ENCODE results near the gene DLGAP4. TPM values are rescaled to one million over a fixed set of nuclear protein-coding genes. Genes with fewer than 3 reads are reported as not detected.

The DLGAP4 gene
- polyA plus RNA-seq, 1 of the 3 experiments (the other 2 are of a cell fraction): 31.2 TPM

DNA sequence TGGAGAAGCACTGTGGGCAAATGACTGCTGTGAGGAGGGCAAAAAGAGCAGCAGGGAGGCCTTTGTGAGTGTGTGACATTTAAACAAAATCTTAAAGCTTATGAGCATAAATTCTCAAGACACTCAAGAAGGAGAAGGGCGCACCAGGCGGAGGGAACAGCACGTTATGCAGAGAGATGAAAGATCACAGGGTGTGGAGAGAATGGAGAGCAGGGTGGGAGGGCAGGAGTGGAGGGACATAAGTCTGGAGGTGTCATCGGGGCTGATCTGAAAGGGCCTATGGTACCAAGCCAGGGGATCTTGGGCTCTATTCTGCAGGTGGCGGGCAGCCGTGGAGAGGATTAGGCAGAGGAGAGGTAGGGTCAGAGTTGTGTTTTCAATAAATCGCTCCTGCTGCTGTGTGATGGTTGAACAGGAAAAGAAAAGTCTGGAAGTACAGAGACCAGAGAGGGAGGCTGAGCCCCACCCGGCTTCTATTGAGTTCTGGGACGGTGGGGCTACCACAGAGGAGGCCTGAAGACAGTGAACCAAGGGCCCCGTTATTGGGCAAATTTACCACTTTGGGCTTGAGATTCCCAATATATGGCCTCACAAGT lies 24.3 kb upstream of the DLGAP4 start:
- TF ChIP-seq RAD21 (IDR thresholded peaks at IDR 0.05; ENCODE audit: low read length): no peak
- TF ChIP-seq, protein P1, sequence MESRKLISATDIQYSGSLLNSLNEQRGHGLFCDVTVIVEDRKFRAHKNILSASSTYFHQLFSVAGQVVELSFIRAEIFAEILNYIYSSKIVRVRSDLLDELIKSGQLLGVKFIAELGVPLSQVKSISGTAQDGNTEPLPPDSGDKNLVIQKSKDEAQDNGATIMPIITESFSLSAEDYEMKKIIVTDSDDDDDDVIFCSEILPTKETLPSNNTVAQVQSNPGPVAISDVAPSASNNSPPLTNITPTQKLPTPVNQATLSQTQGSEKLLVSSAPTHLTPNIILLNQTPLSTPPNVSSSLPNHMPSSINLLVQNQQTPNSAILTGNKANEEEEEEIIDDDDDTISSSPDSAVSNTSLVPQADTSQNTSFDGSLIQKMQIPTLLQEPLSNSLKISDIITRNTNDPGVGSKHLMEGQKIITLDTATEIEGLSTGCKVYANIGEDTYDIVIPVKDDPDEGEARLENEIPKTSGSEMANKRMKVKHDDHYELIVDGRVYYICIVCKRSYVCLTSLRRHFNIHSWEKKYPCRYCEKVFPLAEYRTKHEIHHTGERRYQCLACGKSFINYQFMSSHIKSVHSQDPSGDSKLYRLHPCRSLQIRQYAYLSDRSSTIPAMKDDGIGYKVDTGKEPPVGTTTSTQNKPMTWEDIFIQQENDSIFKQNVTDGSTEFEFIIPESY (IDR thresholded peaks at IDR 0.05; ENCODE audit: borderline replicate concordance, low read depth): no peak
- TF ChIP-seq, protein P2, sequence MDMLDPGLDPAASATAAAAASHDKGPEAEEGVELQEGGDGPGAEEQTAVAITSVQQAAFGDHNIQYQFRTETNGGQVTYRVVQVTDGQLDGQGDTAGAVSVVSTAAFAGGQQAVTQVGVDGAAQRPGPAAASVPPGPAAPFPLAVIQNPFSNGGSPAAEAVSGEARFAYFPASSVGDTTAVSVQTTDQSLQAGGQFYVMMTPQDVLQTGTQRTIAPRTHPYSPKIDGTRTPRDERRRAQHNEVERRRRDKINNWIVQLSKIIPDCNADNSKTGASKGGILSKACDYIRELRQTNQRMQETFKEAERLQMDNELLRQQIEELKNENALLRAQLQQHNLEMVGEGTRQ (IDR thresholded peaks at IDR 0.05; ENCODE audit: borderline replicate concordance, low read depth, low read length): no peak
- H3K79me2 ChIP-seq (ENCODE audit: insufficient read depth): no peaks in the 10 kb centered on the region

DNA sequence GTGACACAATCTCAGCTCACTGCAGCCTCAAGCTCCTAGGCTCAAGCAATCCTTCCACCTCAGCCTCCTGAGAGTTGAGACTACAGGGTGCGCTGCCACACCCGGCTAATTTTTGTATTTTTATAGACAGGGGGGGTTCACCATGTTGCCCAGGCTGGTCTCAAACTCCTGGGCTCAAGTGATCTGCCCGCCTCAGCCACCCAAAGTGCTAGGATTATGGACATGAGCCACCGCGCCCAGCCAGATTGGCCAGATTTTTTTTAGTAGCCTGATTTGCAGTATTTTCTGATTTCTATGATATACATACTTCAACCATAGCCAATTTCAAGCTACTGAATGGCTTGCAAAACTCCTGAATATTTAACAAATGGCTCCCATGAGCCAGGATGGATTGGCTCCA lies 21.4 kb upstream of the DLGAP4 start:
- ChIA-PET POLR2A (interaction anchor here (0.6 kb wide), 1 partner anchor 11 kb away, joined by 3 read pairs; no protein-coding TSS in a partner anchor), CTCF (interaction anchor here (0.7 to 1.2 kb wide), 3 partner anchors 11 to 155 kb away, joined by 3 read pairs; no protein-coding TSS in a partner anchor)
- no peak for DNase-seq
- Histone ChIP-seq H3K4me3 (ENCODE audit: low read depth in 2 of 2, low read length in 1 of 2) (no peak overlapping the region), H4K20me1 (ENCODE audit: insufficient read depth) (no peaks in the 10 kb centered on the region), H3K36me3 (replicated peaks in 1 of 2; ENCODE audit: control insufficient read depth in 1 of 2, insufficient read depth in 2 of 2, low read length in 1 of 2) (no peaks in the 10 kb centered on the region), H3K4me1 (ENCODE audit: control insufficient read depth in 1 of 2, insufficient read depth in 2 of 2, low read depth in 1 of 2, low read length in 1 of 2) (no peaks in the 10 kb centered on the region), H3F3A (replicated peaks; ENCODE audit: insufficient read depth) (no peaks in the 10 kb centered on the region), H3K9me3 (no peaks in the 10 kb centered on the region), H3K9me2 (no peaks in the 10 kb centered on the region), H3K27ac (ENCODE audit: low read depth in 2 of 2, low read length in 1 of 2) (no peak overlapping the region), H2AFZ (ENCODE audit: low read depth) (no peak overlapping the region), H3K27me3 (ENCODE audit: insufficient read depth) (no peaks in the 10 kb centered on the region; the same call in 1 of the 2 replicates), H3K4me2 (no peak overlapping the region), H3K9ac (no peak overlapping the region), H3K79me2 (ENCODE audit: insufficient read depth) (no peaks in the 10 kb centered on the region)
- WGBS (ENCODE audit: low lambda C conversion rate): 63% methylated on average over 5 of the region's 5 CpGs
- TF ChIP-seq, protein P3, sequence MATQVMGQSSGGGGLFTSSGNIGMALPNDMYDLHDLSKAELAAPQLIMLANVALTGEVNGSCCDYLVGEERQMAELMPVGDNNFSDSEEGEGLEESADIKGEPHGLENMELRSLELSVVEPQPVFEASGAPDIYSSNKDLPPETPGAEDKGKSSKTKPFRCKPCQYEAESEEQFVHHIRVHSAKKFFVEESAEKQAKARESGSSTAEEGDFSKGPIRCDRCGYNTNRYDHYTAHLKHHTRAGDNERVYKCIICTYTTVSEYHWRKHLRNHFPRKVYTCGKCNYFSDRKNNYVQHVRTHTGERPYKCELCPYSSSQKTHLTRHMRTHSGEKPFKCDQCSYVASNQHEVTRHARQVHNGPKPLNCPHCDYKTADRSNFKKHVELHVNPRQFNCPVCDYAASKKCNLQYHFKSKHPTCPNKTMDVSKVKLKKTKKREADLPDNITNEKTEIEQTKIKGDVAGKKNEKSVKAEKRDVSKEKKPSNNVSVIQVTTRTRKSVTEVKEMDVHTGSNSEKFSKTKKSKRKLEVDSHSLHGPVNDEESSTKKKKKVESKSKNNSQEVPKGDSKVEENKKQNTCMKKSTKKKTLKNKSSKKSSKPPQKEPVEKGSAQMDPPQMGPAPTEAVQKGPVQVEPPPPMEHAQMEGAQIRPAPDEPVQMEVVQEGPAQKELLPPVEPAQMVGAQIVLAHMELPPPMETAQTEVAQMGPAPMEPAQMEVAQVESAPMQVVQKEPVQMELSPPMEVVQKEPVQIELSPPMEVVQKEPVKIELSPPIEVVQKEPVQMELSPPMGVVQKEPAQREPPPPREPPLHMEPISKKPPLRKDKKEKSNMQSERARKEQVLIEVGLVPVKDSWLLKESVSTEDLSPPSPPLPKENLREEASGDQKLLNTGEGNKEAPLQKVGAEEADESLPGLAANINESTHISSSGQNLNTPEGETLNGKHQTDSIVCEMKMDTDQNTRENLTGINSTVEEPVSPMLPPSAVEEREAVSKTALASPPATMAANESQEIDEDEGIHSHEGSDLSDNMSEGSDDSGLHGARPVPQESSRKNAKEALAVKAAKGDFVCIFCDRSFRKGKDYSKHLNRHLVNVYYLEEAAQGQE (IDR thresholded peaks at IDR 0.05; ENCODE audit: low read depth, low read length): no peak
- TF ChIP-seq FOXJ3 (CRISPR knock-in tag; IDR thresholded peaks at IDR 0.05): no peak
- no peak for TF ChIP-seq SIN3A (IDR thresholded peaks at IDR 0.05; ENCODE audit: borderline replicate concordance, low read depth, low read length)
- TF ChIP-seq GABPA (IDR thresholded peaks at IDR 0.05; ENCODE audit: low read depth): no peak
- TF ChIP-seq MEF2A (IDR thresholded peaks at IDR 0.05; ENCODE audit: borderline replicate concordance, low read depth): no peak
- TF ChIP-seq RFX5 (IDR thresholded peaks at IDR 0.05; ENCODE audit: low read length): no peak
- no peak for TF ChIP-seq EZH2phosphoT487 (IDR thresholded peaks at IDR 0.05; ENCODE audit: borderline replicate concordance, low read depth)
- no peak for TF ChIP-seq RAD21 (IDR thresholded peaks at IDR 0.05; ENCODE audit: low read length)
- no peak for TF ChIP-seq FOSL2 (IDR thresholded peaks at IDR 0.05; ENCODE audit: borderline replicate concordance, low read depth)
- no peak for TF ChIP-seq NFIC (IDR thresholded peaks at IDR 0.05; ENCODE audit: borderline replicate concordance)
- TF ChIP-seq, protein P4, sequence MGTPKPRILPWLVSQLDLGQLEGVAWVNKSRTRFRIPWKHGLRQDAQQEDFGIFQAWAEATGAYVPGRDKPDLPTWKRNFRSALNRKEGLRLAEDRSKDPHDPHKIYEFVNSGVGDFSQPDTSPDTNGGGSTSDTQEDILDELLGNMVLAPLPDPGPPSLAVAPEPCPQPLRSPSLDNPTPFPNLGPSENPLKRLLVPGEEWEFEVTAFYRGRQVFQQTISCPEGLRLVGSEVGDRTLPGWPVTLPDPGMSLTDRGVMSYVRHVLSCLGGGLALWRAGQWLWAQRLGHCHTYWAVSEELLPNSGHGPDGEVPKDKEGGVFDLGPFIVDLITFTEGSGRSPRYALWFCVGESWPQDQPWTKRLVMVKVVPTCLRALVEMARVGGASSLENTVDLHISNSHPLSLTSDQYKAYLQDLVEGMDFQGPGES (IDR thresholded peaks at IDR 0.05; ENCODE audit: low read depth, low read length): no peak
- TF ChIP-seq CHD2 (IDR thresholded peaks at IDR 0.05; ENCODE audit: low read length, partially characterized antibody): no peak
- no peak for TF ChIP-seq TAF1 (IDR thresholded peaks at IDR 0.05; ENCODE audit: borderline replicate concordance, low read depth, low read length)
- TF ChIP-seq JUND (IDR thresholded peaks at IDR 0.05): no peak
- TF ChIP-seq, protein P5, sequence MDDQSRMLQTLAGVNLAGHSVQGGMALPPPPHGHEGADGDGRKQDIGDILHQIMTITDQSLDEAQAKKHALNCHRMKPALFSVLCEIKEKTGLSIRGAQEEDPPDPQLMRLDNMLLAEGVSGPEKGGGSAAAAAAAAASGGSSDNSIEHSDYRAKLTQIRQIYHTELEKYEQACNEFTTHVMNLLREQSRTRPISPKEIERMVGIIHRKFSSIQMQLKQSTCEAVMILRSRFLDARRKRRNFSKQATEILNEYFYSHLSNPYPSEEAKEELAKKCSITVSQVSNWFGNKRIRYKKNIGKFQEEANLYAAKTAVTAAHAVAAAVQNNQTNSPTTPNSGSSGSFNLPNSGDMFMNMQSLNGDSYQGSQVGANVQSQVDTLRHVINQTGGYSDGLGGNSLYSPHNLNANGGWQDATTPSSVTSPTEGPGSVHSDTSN (IDR thresholded peaks at IDR 0.05): no peak

More for the DNA sequence above, 24.3 kb upstream of the DLGAP4 start:
- POLR2A ChIA-PET: no interaction called here
- CTCF ChIA-PET: no interaction called here
- Histone ChIP-seq H2AFZ (ENCODE audit: low read depth) (no peak overlapping the region), H3K36me3 (replicated peaks in 1 of 2; ENCODE audit: control insufficient read depth in 1 of 2, insufficient read depth in 2 of 2, low read length in 1 of 2) (no peaks in the 10 kb centered on the region), H3F3A (replicated peaks; ENCODE audit: insufficient read depth) (no peaks in the 10 kb centered on the region), H3K9me3 (no peaks in the 10 kb centered on the region), H3K4me3 (ENCODE audit: low read depth in 2 of 2, low read length in 1 of 2) (no peak overlapping the region), H3K9ac (no peak overlapping the region), H3K4me2 (no peak overlapping the region), H3K9me2 (no peaks in the 10 kb centered on the region), H3K27me3 (ENCODE audit: insufficient read depth) (no peaks in the 10 kb centered on the region; the same call in none of the 2 replicates), H3K4me1 (ENCODE audit: control insufficient read depth in 1 of 2, insufficient read depth in 2 of 2, low read depth in 1 of 2, low read length in 1 of 2) (no peaks in the 10 kb centered on the region), H4K20me1 (ENCODE audit: insufficient read depth) (no peaks in the 10 kb centered on the region), H3K27ac (ENCODE audit: low read depth in 2 of 2, low read length in 1 of 2) (no peak overlapping the region)
- no peak for DNase-seq
- WGBS (ENCODE audit: low lambda C conversion rate): 61% methylated on average over 10 of the region's 10 CpGs

Data from SK-N-SH (cell line).